ENCODE results near the gene COL4A2.

Gene COL4A2

DNA sequence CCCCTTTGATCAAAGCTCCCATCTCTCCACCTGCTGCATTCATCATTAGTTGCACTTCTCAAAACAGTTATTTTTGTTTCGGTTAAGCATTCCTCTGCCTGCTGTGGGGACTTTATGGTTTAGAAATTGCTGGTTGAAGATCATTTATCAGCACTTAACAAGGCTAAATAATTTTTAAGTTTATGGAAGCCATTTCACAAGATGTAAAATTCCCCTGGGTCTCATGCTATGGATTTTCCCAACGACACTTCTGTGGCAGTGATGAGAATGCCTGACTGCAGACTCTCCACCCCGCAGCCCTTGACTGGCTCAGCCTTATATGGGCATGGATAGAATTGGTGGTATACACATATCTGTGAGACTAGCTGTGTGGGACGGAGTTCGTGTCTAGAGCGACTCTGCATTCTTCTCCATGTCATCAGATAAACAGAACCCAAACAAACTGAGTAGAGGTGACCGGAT, 52.8 kb downstream of the COL4A2 start:
- no peak for DNase-seq

DNA sequence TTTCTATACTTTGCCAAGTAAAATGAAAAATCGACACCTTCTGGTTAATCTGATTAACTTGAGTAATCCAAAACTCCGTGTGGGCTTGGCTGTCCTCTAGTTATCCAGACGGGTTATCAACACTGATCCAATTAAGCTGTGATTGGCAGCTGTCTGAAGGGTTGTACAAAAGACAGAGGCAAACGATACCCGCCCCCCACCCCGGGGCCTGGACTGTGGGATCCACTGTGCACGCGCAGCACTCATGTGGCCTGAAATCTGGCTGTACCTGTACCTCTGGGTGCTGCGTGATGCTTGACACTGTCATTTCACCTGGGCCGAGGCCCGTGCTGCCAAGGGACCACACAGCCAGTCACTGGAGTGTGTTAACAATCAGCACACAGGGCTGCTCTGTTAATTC, 53.5 kb downstream of the COL4A2 start:
- no peak for DNase-seq

DNA sequence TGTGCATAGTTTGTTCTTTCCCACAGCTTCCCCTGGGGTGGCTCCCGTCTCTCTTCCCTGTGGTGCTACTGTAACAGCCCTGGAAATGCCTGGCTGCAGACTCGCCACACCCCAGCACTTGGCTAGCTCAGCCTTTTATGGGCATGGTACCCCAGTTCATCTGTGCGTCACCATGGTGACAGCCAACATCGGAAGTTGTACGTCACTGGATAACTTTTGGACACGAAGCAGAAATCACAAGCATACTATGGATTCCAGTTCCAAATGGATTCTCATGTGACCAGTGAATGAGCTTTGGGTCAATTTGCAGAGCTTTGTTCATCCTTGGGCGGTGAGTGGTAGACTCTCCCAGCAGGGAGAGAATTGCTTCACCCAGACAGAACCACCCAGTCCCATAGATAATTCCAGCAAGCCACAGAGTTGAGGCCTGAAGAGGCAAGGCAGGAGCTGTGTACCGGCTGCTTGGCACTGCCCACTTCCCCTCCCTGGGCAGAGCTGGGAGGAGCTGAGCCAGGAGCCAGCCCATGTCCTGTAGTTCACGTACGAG, 54.4 kb downstream of the COL4A2 start:
- no peak for DNase-seq

DNA sequence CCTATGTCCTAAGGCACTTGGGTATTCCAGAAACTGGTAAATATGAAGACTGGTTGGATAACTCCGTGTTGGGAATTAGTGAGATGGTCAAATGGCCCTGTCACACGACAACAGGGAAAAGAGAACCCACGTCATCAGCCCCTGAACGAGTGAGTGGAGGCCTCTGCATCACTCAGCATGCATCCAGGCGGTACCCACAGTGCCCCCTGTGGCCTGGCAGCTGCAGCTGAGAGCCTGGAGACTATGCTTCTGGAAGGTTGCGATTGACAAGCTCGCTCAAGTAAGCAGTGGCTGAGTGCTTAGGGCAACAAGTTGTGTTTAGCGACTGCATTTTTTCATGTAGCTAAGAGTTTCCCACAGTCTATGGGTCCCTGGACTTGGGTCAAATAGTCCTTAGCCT, 55.9 kb downstream of the COL4A2 start:
- no peak for DNase-seq

DNA sequence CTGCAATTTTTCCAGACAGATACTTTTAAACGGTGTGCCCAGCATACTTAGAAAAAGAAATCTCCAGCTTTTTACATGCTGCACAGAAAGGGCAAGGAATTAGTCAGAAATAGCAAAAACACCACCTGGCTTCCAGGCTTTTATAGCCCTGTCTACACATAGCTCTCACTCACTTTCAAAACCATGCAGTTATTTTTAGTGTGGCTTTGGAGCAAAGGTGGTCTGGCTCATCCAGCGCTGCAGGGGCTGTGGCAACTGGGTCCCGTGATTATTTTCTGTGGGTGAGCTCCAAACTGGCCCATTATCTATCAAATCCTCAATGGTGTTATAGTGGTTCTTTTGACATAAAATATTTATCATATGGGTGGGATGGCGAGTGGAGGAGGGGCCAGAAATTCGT, 57.0 kb downstream of the COL4A2 start:
- DNase-seq, result no peak

DNA sequence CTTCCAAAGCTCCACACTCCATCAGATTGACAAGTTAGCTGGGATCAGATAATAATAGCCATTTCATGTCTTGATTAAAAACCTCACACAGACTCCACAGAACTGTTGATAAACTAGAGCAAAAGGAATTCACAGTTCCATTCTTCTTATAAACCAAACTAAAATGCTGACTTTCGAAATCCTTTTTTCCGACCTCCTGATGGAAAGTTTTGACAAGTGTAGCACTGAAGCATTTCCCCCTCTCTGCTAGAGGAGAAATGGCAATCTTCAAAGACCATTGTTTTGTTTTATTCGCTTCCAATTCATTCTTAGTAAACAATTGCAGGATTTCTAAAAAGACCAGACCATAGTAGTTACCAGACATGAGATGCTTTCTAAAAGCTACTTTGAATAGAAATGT, 58.8 kb downstream of the COL4A2 start:
- no peak for DNase-seq

DNA sequence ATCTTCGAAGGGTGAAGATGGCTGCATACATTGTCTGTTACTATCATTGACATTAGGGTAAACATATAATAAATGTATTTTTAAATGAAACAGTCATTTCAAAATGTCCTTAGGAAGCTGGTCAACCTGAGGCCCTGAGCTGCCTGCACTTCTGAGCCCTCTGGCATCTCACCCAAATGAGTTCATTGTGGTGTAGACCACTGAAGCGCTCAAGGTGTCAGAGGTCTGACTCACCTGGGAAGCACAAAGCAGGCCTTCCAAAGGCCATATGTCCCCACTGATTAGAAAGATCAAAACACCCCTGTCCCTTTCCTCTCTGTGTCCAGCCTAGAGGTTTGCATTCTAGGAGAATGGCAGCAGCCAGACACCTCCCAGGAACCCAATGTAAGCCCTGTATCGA, 59.6 kb downstream of the COL4A2 start:
- DNase-seq, result no peak

DNA sequence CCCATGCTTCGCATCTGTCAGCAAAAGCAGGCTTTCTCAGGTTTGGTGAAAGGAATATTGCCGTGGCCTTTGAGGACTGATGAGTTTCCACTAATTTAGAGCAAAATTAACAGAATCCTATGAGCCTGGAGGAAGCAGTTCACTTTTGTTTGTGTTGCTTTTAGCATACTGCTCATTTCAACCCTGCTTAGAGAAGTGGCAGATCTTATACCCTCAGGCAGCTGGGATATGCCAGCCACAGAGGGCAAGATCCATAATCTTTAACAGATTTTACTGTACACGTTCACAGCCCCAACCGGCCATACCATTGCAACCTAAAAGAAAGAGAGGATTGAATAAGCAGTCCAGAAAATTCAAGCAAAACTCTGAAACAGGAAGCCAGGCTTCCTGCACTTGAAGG, 60.5 kb downstream of the COL4A2 start:
- DNase-seq, result no peak

DNA sequence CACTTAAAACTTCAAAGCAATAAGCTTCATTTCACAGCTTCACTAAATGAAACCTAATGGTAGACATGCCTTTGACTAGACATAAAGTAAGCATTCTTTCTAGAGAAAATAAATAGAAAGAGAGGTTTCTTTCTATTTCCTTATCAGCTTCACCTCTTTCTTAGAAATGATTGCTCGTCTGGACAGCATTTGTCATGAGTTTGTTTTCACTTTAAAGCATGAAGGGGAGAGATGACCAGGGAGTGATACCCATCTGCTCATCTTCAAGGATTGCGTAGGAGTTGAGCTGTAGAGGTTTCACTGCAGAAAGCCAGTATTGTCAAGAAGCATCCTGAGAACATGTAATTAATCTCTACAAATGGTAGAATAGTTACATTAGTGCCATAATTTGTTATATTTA, 61.3 kb downstream of the COL4A2 start:
- no peak for DNase-seq

DNA sequence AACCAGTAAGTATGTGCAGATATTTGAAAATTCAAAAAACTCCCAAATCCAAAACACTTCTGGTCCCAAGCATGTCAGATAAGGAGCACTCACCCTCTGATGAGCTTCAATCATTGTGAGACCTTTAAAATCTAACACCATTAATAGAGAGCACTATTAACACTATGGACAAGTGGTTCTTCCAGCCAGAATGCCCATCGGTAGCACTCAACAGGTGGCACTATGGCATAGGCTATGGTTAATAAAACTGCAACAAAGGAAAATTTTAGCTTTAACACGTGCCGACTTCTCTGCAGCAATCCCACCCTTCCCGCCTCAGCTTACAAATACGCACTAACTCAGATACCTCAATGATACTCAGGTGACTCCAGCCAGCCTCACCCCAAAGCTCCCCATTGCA, 62.3 kb downstream of the COL4A2 start:
- DNase-seq, result no peak

DNA sequence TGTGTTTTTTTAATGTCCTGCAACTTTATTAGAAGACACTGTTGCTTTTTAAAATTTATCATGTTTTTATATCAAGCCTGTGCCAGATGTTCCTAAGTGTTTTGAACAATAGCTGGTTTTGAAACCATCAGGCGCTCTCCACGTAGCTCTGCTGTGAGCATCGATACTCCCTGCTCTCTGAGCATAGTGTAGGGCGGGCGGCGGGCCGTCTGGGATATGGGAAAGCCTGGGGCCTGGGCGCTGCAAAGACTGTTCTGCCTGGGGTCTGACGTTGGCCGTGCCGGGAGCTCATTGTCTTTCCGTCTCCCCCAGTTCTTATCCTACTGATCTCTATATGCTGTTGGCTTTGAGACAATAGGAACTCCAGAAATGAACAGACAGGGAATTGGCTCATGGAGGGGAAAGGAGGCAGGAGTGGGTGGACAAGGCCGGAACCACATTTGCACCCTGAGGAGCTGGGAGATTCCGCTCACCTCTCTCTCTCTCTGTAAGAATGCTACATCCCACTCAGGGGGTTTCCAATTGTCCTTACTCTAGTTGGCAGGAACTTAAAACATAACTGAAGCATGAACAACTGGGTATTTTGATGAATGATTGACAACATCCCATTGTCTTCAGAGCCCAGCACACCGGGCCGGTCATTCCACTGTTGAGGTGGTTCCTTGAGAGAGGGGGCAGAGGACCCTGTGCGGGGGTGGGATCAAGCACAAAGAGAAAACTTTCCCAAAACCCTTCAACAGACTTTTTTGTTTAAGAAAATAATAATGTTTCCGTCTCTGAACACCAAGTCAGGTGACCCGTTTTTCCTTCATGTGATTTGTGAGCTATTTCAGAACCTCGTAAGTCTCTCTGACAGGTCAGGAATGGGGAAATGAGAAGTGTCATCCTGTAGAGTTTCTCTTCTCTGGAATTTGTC, 64.7 kb downstream of the COL4A2 start:
- no peak for DNase-seq

DNA sequence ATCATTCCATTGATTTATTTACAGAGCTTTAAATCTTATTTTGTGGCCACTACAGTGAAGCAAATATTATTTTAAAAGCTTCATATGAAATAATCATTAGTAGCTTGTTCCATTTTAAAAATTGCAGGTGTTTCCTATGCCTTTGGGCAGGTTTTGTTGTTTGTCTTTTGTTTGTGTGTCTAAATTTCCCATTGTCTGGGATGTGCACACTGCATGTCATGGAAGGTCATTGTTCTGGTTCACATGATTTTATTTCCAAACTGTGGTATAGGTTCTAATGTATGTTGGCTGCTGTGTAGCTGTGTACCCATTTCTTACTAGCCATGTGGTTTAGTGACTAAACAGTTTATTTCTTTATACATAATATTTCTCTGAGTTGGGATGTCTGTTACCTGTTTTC, 65.6 kb downstream of the COL4A2 start:
- DNase-seq, result no peak

DNA sequence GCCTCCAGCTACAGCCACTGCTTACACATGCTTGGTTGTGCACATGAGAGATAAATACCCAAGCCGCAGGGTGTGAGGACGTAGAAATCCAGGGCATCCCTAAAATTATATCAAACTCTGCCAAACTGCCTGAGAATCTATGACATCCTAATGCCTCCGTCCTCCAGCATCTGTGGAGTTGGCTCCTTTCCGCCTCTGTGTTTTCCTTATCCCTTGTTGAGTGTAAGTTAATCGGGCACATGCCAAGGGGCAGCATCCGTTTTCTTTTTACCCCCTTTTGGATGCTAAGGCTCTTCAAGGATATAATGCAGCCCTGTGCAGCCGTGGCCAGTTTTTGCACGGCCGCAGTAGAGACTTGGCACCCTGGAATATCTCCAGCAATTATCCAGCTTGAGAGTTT, 66.5 kb downstream of the COL4A2 start:
- no peak for DNase-seq

DNA sequence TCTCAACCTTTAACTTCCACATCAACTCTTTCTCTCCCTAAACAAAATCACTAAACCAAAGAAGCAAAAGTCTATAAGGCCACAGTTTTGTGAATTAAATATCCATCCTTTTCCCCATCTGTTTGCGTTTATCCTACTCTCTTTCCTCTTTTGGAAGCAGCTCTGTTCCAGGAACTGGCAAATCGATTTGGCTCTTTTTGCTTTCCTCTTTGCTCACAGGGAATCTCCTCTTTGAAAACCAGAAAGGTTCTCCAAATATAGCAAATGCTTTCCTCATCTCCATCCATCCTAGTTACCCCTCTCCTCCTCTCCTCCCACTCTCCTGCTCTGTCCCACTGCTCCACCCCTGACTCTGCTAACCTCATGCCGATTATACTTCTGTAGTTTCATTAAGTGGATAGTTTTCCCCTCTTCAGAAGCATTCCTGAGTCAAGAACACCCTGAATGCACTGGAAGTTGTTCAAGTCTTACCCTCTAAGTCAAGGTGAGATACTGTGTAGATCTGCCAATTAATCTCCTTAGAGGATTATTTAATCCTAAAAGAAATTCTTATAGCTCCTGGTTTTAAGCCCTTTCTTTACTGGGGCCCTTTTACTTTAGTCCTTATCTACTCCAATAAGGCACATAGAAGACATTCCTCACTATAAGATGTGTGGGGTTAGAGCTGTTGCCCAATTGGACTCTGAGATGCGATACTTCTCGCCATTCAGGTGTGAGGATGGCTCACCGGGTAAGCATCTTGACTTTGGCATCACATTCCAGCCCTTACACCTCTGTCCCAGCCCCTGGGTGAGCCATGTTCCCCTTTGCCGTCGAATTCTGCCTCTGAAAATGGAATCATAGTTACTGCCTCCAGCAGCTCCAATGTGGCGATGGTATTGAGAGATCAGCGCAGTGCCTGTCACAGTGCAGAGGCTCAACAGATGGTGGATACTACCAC, 67.6 kb downstream of the COL4A2 start:
- DNase-seq, result no peak

DNA sequence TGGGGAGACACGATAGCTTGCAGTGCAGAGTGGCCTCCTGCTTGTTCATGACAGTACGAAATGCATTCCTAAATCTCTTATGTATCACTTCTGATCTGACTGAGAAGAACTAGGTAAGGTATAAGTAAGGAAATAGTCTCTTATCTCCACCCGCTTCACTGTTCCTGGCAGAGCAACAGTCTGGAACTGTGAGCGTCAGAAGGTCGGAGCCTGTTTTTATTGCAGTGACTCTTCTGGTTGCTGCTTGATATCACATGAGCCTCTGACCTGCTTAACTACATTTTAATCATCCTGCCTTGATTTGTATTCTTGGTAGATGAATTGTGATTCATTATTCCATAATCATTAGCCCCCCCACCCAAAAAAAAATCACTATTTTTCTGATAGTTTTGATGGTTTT, 69.0 kb downstream of the COL4A2 start:
- no peak for DNase-seq

DNA sequence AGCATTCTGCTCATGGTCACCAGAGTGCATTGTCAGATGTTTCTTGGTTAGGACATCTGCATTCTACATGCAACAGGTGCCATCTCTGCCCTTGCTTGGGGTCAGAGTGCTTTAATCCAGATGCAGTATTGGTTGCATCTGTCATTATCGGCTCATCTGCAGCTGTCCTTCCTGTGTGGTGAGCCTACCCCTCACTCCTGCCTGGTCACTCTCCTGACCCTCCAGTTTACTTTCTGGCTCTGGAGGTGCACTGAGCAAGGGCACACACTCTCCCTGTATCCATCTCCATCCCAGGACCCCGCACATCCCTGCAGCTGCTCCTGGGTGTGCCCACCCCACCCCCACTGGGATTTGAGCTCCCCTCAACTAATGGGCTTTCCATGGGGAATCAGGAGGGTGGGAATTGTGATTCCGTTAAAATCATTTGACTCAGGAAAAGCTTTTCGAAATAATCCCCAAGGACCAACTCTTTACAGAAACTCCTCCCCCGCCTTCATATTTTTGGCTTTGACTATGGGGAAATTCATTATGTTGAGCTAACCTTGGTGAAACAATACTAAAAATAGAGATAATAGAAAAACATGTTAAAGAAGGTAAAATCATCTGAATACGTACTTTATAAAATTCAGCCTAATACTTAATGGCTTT, 70.2 kb downstream of the COL4A2 start:
- no peak for DNase-seq

DNA sequence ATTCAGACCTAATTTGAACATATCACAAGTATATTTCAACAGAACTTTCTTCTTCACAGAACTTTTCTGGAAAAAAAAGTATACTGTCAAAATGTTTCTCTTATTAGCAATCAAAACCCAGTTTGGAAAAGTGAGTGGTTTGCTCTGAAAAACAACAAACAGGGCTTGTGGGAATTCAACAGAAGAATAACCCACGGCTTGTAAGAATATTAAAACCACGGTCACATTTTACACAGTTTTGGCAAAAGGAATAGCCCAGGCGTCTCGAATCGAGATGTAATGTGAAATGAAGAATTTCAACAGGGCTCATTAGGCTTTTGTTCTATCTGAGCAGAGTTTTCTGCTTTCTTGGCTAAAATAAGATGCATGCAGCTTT, 70.7 kb downstream of the COL4A2 start:
- DNase-seq, result no peak

DNA sequence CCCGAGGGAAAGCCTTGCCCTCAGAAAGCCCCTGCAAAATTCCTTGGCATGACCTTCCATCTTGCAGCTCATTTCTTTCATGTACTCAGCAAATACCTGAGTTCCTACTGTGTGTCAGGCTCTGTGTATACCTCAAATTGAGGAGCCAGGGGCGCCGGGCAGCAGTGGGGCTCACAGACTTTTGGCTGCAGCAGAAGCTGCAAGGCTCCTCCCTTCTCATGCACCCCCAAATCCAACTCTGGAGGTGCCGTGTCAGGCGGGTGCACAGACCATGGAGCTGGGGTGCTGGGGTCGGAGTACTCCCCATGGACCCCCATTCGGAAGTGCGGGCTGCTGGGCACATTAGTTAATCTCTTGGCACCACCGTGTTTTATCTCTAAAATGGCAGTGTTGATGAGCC, 72.3 kb downstream of the COL4A2 start:
- no peak for DNase-seq

DNA sequence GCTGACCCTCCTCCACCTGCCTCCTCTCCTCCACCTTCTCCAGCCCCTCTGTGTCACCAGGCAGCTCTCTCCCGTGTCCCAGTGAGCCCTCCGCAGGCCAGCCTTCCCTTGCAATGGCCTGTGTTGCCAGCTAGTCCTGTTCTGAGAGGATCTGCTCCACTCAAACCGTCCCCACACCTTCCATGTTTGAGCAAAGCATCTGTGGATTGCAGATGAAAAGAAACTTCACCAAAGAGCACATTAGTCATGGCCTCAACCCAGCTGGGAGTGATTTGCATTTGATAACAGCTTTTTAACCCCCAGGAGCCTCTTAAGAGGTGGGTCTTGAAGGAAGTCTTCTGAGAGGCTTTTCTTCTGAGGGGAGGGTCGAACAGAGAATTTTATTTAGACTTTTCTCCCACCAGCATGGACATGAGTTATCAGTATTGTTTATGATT, 72.8 kb downstream of the COL4A2 start:
- no peak for DNase-seq

DNA sequence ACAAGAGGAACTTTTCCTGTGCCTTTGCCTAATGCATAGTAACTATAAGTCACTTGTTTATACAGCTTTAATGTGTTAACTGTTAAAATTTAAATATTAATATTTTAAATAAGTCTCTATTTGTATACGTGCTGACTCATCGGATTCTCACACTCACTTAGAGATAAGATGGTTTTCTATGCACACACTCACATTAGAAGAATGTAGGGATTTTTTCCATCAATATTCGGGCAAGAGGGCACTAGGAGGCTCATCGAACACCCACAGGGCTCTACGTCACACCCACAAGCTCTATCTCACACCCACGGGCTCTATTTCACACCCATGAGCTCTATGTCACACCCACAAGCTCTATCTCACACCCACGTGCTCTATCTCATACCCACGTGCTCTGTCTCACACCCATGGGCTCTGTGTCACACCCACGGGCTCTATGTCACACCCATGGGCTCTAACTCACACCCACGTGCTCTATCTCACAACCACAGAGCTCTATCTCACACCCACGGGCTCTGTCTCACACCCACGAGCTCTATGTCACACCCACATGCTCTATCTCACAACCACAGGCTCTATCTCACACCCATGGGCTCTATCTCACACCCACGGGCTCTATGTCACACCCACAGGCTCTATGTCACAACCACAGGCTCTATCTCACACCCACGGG, 73.4 kb downstream of the COL4A2 start:
- no peak for DNase-seq

DNA sequence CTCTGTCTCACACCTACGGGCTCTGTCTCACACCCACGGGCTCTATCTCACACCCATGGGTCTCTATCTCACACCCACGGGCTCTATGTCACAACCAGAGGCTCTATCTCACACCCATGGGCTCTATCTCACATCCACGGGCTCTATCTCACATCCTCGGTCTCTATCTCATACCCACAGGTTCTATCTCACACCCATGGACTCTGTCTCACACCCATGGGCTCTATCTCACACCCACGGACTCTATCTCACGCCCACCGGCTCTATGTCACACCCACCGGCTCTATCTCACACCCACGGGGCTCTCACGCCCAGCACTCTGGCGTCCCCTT, 73.9 kb downstream of the COL4A2 start:
- no peak for DNase-seq

DNA sequence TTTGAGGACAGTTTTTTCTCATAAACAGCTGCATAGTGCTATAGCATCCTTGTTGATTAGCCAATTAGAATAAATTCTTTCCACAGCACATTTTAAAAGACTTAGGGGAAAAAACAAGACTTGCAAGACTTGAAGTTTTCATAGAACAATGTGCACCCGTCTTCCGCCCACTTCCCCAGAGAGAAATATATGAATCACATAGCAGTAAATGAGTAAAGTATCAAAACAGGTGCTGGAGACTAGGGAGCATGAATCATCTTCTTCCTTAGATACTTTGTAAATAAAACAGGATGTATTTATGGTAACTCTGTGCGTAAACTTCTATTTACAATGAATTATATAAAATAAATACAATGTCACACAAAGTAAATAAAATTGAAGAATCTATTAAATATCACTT, 75.1 kb downstream of the COL4A2 start:
- no peak for DNase-seq

DNA sequence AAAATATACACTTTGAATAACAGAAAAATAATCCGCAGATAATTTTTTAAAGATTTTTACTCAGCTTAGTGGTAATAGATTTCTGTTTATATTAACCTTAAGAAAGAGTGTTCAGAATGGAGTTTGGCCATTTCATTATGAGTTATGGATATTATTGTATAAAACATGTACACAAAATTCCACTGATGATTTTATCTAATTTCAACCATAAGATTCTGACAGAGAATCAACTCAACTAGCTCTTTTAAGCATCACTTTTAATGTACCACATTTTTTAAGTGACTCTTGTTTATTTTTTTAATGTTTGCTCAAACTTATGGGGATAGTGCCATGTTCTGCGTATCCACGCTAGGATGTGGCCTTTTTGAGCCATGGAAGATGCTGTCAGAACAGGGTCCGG, 75.7 kb downstream of the COL4A2 start:
- no peak for DNase-seq
